ENCODE measurements around the gene DAP.

Gene DAP

GRCh38 chr5:10709409-10709808, 51.6 kb downstream of the DAP start:
- DNase-seq (ENCODE audit: low spot score) = no peak

DNA sequence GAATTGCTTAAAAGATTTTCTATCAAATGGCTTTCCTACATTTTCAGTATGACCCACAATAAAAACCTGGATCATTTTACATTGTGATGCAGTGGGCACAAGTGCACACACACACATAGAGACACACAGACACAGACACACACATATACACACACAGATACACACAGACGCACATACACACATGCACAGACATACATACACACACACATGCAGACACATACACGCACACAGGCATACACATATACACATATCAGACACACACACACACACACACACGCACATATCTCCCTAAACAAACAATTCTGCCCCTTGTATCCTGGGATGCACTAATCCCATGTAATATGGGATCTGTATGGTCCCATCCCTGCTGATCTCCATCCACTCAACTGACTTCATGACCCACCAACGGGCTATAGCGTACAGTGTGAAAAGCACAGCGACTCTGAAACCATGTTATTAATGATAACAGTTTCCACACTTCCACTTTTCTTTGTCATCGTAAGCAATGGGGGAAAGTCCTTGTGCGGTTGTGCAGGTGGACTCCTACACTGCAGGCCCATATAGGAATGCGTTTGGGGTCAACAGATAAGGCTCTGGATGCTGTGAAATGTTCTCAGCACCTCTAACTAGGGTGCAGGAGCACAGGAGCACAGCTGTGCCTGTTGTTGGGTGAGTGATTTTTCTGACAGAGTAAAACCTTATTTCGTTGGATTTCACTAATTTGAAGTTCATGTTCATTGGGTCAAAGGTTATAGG, 52.7 kb downstream of the DAP start:
- no peak for DNase-seq (ENCODE audit: low spot score)

- no peak for DNase-seq (ENCODE audit: low spot score)
Observed at GRCh38 chr5:10707198-10708142, 53.6 kb downstream of the DAP start.

DNA sequence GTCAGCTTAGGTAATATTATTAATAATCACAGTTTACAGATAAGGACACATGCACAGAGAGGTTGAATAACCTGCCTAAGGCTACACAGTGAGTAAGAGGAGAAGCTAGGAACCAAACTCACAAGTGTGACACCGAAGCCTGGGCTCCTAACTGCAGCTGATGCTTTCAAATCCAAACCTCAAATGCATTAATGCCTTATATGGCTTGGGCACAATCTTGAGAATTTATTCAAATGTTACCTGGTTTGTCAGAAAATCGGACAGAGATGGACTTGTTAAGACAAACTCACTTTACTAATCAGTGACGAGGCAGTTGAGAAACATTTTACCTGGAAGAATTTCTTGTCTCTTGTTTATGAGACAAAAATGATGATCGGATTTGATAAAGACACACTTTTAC, 54.7 kb downstream of the DAP start:
- DNase-seq (ENCODE audit: low spot score) = no peak

- no peak for DNase-seq (ENCODE audit: low spot score)
Observed at GRCh38 chr5:10705747-10706146, 55.3 kb downstream of the DAP start.

- no peak for DNase-seq (ENCODE audit: low spot score)
Observed at GRCh38 chr5:10704949-10705621, 55.9 kb downstream of the DAP start.

DNA sequence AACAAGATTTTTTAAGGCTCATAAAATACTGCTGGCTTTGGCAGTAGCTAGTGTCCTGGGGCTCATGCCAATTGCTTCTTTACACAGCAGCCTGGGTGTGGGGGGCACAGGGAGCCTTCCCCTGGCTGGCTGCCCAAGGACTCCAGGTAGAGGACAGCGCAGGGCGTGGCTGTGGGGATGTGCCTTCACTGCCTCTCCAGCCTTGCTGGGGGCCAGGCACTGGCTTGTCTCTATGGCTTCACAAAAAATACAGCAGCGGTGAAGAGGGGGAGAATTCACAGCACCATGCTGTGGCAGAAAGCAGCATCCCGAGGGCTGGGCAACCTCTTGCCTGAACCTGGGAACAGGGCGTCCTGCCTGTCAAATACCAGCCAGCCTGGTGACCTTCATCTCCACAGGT, 57.4 kb downstream of the DAP start:
- no peak for DNase-seq (ENCODE audit: low spot score)

DNA sequence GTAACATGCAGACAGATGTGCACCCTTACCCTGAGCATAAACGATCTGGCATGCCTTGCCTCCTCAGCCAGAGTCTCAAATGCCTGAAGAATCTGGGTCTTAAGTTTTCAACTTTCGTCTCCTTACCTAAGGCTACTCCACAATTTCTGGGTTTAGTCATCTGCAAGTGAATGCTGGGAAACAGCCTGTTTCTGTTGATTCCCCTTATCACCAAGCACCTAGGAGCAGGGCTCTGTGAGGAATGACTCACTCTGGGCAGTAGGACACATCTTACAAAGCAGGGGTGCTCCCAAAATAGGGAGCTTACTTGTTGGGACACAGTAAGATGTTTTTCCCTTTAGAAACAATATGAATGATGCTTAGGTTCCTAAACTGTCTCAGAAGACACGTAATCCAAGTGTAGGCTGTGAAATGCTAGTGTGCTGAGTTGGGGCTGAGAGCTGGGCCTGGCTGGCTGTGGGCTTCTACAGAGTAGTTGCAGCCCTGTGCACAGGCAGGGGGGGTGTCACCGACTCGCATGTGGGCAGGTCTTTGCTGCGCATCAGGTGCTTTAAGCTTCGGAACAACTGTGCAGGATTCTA, 58.0 kb downstream of the DAP start:
- no peak for DNase-seq (ENCODE audit: low spot score)

GRCh38 chr5:10702040-10702629, 58.9 kb downstream of the DAP start:
- no peak for DNase-seq (ENCODE audit: low spot score)

GRCh38 chr5:10701567-10702039, 59.4 kb downstream of the DAP start:
- peak; percentile 36 for DNase-seq (ENCODE audit: low spot score)

DNA sequence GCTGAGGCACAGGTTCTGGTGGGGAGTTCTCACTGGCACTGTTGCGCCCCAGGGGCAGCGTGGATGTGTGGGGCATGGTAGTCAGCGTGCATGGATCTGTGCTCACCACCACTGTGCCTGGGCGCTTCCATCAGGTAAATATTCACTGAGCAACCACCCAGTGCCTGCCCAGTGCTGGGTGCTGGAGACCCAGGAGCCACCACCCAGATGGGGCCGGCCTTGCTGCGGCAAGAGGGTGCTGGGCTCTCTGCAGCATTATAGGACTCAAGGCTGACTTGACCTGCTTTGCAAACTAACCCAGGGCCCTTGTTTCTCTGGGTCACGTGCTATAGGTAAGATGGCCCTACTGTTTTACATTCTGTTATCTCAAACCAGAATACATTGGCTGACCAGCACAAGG, 60.5 kb downstream of the DAP start:
- no peak for DNase-seq (ENCODE audit: low spot score)

DNA sequence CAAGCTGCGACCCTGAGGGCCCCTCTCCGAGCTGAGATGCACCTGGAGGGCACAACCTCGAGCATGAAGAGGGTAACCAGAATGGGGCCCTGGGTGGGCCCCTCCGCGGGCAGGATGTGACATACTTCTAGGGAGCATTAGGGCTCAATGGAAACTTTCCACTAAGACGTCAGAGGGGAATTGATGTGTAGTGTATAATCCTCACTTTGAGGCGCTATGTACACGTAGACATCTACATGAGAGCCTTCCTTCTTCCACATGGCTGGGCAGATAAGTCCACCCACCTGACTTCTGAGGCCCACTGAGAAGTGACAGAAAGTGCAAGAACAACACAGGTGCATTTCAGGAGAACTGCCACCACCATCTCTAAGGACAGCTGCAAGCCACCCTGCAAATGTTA, 61.0 kb downstream of the DAP start:
- DNase-seq (ENCODE audit: low spot score) = no peak

GRCh38 chr5:10699281-10699874, 61.7 kb downstream of the DAP start:
- DNase-seq (ENCODE audit: low spot score) = no peak

DNA sequence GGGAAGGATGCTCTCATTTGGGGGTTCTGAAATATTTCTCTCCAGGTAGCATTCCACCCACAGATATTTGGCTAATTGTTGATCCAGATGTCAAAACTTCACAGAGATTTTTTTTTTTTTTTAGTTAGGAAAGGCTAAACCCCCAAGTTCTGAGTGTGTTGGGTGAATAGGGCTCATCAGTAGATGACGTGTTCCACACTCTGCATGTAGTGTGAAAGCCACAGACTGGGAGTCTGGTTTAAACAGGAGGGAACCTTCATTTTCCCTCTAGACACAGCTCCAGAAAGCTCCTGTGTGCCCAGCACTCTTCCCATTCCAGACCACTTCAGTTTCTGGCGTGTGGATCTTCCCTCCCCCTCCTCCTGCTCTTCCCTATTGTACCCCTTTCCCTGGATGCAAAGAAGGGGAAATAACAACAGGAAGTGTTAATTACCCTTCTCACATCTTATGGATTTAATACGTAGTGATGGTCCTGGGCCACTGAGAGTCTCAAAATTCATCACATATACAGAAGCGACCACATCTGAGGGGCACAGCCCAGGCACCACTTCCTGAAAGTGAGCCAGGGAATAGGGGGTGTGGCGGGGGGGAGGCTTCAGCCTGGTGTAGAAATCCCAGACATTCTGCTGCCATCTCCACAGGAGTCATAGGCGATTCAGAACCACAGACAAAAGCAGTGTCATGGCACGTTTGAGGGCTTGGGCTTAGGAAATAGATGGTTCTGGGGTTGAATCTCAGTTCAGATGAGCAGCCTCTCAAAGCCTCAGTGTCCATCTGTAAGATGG, 65.1 kb downstream of the DAP start:
- DNase-seq (ENCODE audit: low spot score) = no peak

DNA sequence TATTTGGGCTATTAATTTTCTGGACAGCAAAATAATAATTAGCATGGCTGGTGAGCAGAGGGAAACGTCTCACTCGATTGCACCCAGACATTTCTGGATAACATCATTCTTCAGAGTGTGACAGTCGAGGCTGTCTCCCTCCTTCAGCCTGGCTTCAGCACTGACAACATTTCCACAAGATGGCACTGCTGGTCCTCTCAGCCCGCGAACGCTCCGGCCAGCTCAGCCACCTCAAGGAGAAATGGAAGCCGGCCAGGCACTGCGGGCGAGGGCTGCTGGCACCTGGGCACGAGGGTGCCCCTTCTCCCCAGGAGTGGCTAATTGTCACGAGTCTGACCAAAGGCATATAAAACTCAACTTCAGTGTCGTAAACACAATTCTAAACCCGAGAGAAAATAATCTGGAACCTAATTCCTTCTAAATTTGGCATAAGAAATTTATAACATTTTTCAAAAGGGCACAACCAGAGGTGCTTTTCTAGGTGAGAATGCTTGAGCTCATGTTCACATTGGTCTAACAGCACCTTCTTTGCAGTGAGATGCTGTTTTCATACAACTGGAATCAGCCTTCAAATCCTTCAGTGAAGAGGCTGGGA, 65.9 kb downstream of the DAP start:
- DNase-seq (ENCODE audit: low spot score) = peak; percentile 86

- no peak for DNase-seq (ENCODE audit: low spot score)
Observed at GRCh38 chr5:10691826-10692785, 68.9 kb downstream of the DAP start.

- DNase-seq (ENCODE audit: low spot score) = no peak
Observed at GRCh38 chr5:10690460-10691440, 70.3 kb downstream of the DAP start.
